Endothelial cell of umbilical vein (primary cell): ENCODE measurements around the gene MACROD2.

Experiments
- EZH2 ChIP-seq: IDR thresholded peaks from 2 replicates; pipeline ENCODE4 v1.6.1; 2012; ENCODE audit warnings: borderline replicate concordance, low read depth, mild to moderate bottlenecking, moderate library complexity, low read length, inconsistent platforms; ENCODE audit not compliant: severe bottlenecking
- POLR2A ChIP-seq: IDR thresholded peaks from 2 replicates; pipeline ENCODE4 v1.6.1; 2012; ENCODE audit warnings: low read depth, mild to moderate bottlenecking, control low read depth, low read length
- POLR2AphosphoS5 ChIP-seq: IDR thresholded peaks from 2 replicates; pipeline ENCODE4 v1.6.1; 2012; ENCODE audit warnings: low read depth, mild to moderate bottlenecking, control low read depth, low read length, moderate library complexity; ENCODE audit not compliant: insufficient read depth
- TF ChIP-seq, protein P1 (sequence below), 2 donors: IDR thresholded peaks; 1 replicate in 1 of 2; 2 replicates in 1 of 2; pipeline ENCODE4 v1.5.1; 2011; ENCODE audit warnings: low read length in 2 of 2, mild to moderate bottlenecking in 2 of 2, moderate library complexity in 2 of 2, control low read depth in 1 of 2, inconsistent platforms in 1 of 2, low read depth in 1 of 2; ENCODE audit not compliant: insufficient read depth in 1 of 2; ENCODE audit errors: extremely low read depth in 1 of 2

- TF ChIP-seq EZH2: no peak
- TF ChIP-seq, protein P1, sequence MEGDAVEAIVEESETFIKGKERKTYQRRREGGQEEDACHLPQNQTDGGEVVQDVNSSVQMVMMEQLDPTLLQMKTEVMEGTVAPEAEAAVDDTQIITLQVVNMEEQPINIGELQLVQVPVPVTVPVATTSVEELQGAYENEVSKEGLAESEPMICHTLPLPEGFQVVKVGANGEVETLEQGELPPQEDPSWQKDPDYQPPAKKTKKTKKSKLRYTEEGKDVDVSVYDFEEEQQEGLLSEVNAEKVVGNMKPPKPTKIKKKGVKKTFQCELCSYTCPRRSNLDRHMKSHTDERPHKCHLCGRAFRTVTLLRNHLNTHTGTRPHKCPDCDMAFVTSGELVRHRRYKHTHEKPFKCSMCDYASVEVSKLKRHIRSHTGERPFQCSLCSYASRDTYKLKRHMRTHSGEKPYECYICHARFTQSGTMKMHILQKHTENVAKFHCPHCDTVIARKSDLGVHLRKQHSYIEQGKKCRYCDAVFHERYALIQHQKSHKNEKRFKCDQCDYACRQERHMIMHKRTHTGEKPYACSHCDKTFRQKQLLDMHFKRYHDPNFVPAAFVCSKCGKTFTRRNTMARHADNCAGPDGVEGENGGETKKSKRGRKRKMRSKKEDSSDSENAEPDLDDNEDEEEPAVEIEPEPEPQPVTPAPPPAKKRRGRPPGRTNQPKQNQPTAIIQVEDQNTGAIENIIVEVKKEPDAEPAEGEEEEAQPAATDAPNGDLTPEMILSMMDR (IDR thresholded peaks at IDR 0.05; ENCODE audit: extremely low read depth in 1 of 2, insufficient read depth in 1 of 2, low read depth in 1 of 2, low read length in 2 of 2): no peak
- no peak for TF ChIP-seq POLR2A
- no peak for TF ChIP-seq POLR2AphosphoS5
These were observed 1936.6 kb downstream of the MACROD2 start for GRCh38 chr20:15931897-15932296.
